OCI-LY7 (cell line): Measurements from ENCODE around the gene NCOA3.

Experiments
- CTCF ChIP-seq: fragments of 200-600 bp; sonication (generic); conservative IDR thresholded peaks from 2 replicates; pipeline ENCODE4 v1.5.1; 2014; ENCODE audit warnings: mild to moderate bottlenecking, antibody characterized with exemption, low read length, moderate library complexity, mixed read lengths
- EZH2phosphoT487 ChIP-seq: fragments of 200-600 bp; sonication (generic); IDR thresholded peaks from 2 replicates; pipeline ENCODE4 v1.6.1; 2018; ENCODE audit warnings: low read depth, borderline replicate concordance, mild to moderate bottlenecking, mixed run types, antibody characterized with exemption, low read length, moderate library complexity, mixed read lengths

GRCh38 chr20:47545499-47545898 lies 43.8 kb downstream of the NCOA3 start:
- TF ChIP-seq CTCF (no peak), EZH2phosphoT487 (no peak)
